Measurements from ENCODE around the gene AGO1. TPM values are rescaled to one million over a fixed set of nuclear protein-coding genes. Genes with fewer than 3 reads are reported as not detected.

The AGO1 gene
- total RNA-seq, 1 donor from 2014 or later = 18.8 TPM

- no peak overlapping the region for H3K4me3 ChIP-seq
- no peaks in the 10 kb centered on the region for H3K36me3 ChIP-seq
- DNase-seq = no peak
- no peak overlapping the region for H3K27ac ChIP-seq (replicated peaks)
- TF ChIP-seq, protein P1, sequence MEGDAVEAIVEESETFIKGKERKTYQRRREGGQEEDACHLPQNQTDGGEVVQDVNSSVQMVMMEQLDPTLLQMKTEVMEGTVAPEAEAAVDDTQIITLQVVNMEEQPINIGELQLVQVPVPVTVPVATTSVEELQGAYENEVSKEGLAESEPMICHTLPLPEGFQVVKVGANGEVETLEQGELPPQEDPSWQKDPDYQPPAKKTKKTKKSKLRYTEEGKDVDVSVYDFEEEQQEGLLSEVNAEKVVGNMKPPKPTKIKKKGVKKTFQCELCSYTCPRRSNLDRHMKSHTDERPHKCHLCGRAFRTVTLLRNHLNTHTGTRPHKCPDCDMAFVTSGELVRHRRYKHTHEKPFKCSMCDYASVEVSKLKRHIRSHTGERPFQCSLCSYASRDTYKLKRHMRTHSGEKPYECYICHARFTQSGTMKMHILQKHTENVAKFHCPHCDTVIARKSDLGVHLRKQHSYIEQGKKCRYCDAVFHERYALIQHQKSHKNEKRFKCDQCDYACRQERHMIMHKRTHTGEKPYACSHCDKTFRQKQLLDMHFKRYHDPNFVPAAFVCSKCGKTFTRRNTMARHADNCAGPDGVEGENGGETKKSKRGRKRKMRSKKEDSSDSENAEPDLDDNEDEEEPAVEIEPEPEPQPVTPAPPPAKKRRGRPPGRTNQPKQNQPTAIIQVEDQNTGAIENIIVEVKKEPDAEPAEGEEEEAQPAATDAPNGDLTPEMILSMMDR (IDR thresholded peaks at IDR 0.05; ENCODE audit: borderline replicate concordance) = no peak
- no peaks in the 10 kb centered on the region for H3K9me3 ChIP-seq (replicated peaks)
- intact Hi-C loops (cut with micrococcal nuclease) = no loop called here
- peaks cover 42% of the 10 kb centered on the region for H3K4me1 ChIP-seq
- no peaks in the 10 kb centered on the region for H3K27me3 ChIP-seq (ENCODE audit: low read depth)
Measured at GRCh38 chr1:35881850-35882273, 1.1 kb upstream of the AGO1 start.

GRCh38 chr1:35882586-35882944 is 444 bp upstream of the AGO1 start:
- peak overlapping the region; percentile 85 for H3K4me3 ChIP-seq
- no peaks in the 10 kb centered on the region for H3K36me3 ChIP-seq
- no peaks in the 10 kb centered on the region for H3K27me3 ChIP-seq (ENCODE audit: low read depth)
- TF ChIP-seq, protein P1 (IDR thresholded peaks at IDR 0.05; ENCODE audit: borderline replicate concordance) = no peak
- H3K9me3 ChIP-seq (replicated peaks) = no peaks in the 10 kb centered on the region
- intact Hi-C loops (cut with micrococcal nuclease) = no loop called here
- peaks cover 48% of the 10 kb centered on the region for H3K4me1 ChIP-seq
- DNase-seq = no peak
- peak overlapping the region; percentile 84 for H3K27ac ChIP-seq (replicated peaks)

DNA sequence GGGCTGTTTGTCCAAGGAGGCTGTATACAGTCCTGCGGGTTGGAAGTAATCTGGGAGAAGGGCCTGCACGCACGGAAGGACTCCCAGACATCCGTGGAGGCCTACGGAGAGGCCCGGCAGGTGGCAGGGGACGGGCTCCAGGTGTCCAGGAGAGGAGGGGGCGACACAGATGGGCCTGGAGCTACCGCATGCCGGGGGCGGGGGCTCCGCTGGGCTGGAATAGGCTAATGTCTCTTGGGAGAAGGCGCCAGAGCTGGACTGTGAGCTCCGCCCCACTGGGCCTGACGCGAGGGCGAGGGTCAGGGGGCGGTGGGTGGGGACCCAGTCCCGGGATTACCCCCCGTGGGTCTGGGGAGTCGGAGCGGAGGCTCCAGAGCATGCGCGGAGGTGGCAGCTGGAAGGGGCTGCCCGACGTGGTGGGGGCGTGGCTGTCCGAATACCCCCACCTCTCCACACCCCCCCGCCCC is 659 bp downstream of the AGO1 start:
- DNase-seq = peak; percentile 40
- Histone ChIP-seq H3K27me3 (ENCODE audit: low read depth) (no peaks in the 10 kb centered on the region), H3K4me1 (peaks cover 48% of the 10 kb centered on the region), H3K27ac (replicated peaks) (peak overlapping the region; percentile 84), H3K36me3 (peaks cover 3% of the 10 kb centered on the region), H3K9me3 (replicated peaks) (no peaks in the 10 kb centered on the region), H3K4me3 (peak overlapping the region; percentile 85)
- TF ChIP-seq, protein P1 (IDR thresholded peaks at IDR 0.05; ENCODE audit: borderline replicate concordance) = no peak
- intact Hi-C loops (cut with micrococcal nuclease) = no loop called here

GRCh38 chr1:35884934-35885333 is 1.9 kb downstream of the AGO1 start:
- no peak overlapping the region for H3K27ac ChIP-seq (replicated peaks)
- H3K4me3 ChIP-seq = no peak overlapping the region
- peaks cover 48% of the 10 kb centered on the region for H3K4me1 ChIP-seq
- TF ChIP-seq, protein P1 (IDR thresholded peaks at IDR 0.05; ENCODE audit: borderline replicate concordance) = no peak
- H3K36me3 ChIP-seq = peaks cover 15% of the 10 kb centered on the region
- no peak for DNase-seq
- no peaks in the 10 kb centered on the region for H3K9me3 ChIP-seq (replicated peaks)
- intact Hi-C loops (cut with micrococcal nuclease) = no loop called here
- no peaks in the 10 kb centered on the region for H3K27me3 ChIP-seq (ENCODE audit: low read depth)

DNA sequence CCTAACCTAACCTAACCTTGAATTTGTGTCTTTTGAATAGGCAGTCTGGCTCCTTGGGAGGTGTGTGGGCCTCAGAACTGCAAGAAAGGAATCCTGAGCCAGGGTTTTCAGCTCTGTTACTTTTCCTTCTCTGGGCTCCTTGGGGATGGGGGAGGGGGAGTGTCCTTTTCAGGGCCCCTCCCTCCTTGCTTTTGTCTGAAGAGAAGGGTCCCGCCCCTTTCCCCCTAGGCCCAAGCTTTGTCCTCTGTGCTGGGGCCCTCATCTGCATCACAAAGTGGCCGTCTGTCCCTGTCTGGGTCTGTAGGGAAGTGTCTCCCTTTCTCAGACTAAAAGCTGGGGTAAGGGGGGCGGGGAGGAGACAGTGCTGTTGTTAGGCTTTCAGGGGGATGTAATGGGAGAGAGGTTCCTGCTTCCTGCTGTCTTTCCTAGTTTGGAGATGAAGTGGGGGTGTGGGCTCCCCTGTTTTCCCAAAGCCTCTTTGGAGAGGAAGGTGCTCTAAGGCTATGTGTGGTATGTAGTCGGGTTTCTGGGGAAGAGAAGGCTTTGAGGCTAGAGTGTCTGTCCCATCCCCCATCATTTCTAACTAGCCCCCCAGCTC is 3.1 kb downstream of the AGO1 start:
- Histone ChIP-seq H3K36me3 (peaks cover 27% of the 10 kb centered on the region), H3K27ac (replicated peaks) (no peak overlapping the region), H3K9me3 (replicated peaks) (no peaks in the 10 kb centered on the region), H3K4me1 (peaks cover 48% of the 10 kb centered on the region), H3K4me3 (no peak overlapping the region), H3K27me3 (ENCODE audit: low read depth) (no peaks in the 10 kb centered on the region)
- DNase-seq = no peak
- TF ChIP-seq, protein P1 (IDR thresholded peaks at IDR 0.05; ENCODE audit: borderline replicate concordance) = no peak
- intact Hi-C loops (cut with micrococcal nuclease) = no loop called here

Data from left ventricle myocardium inferior (tissue), 1 donor.